ENCODE results near the gene SPACA5B. TPM values are rescaled to one million over a fixed set of nuclear protein-coding genes. Genes with fewer than 3 reads are reported as not detected.
"Not testable (repeated sequence)": the region's sequence is repeated elsewhere in the genome, so short reads cannot be mapped to it uniquely, and the experiment has no call there.

SPACA5B gene
- total and polyA plus RNA-seq, 2 donors (not counting 3 experiments of a cell fraction or from before 2014, with no cell fraction given), result not detected

- H3K4me1 ChIP-seq (ENCODE audit: control insufficient read depth, extremely low read depth, insufficient read depth, low read length), result no peaks in the 10 kb centered on the region
- no peaks in the 10 kb centered on the region for H3K36me3 ChIP-seq (ENCODE audit: control insufficient read depth in 2 of 2, extremely low read depth in 1 of 2, insufficient read depth in 2 of 2, low read length in 2 of 2)
- no peak overlapping the region for H3K4me3 ChIP-seq (replicated peaks in 1 of 3; ENCODE audit: insufficient read depth in 1 of 3, low read depth in 1 of 3, low read length in 3 of 3)
- H3K4me2 ChIP-seq (ENCODE audit: insufficient read depth, low read length), result no peak overlapping the region
- intact Hi-C loops (cut with micrococcal nuclease) (no loop called here), dilution Hi-C loops (cut with MboI; ENCODE audit: extremely low pct_ligation_motif_present, low sequenced_read_pairs) (no loop called here)
- H3K9me1 ChIP-seq (replicated peaks; ENCODE audit: control insufficient read depth, extremely low read depth, insufficient read depth, low read length), result no peaks in the 10 kb centered on the region
- no peak for FAIRE-seq
- no peak overlapping the region for H3K27ac ChIP-seq (ENCODE audit: insufficient read depth, low read depth, low read length)
- no peak overlapping the region for H3K9ac ChIP-seq (replicated peaks; ENCODE audit: extremely low read depth, insufficient read depth, low read length)
- no peak overlapping the region for H2AFZ ChIP-seq (ENCODE audit: low read depth, low read length)
- ChIA-PET POLR2A (no interaction called here), CTCF (no interaction called here)
- H4K20me1 ChIP-seq (replicated peaks; ENCODE audit: control insufficient read depth, extremely low read depth, insufficient read depth, low read length), result no peaks in the 10 kb centered on the region
- DNase-seq (ENCODE audit: low read depth, low spot score), result no peak
- TF ChIP-seq JUN (IDR thresholded peaks at IDR 0.05; ENCODE audit: borderline replicate concordance, insufficient read depth, insufficient read length, low read depth), result no peak
- no peak for TF ChIP-seq POLR2AphosphoS5 (IDR thresholded peaks at IDR 0.05; ENCODE audit: insufficient read depth, low read depth, low read length)
- TF ChIP-seq GATA2 (IDR thresholded peaks at IDR 0.05; ENCODE audit: insufficient read depth, insufficient read length, low read depth, low read length), result no peak
- TF ChIP-seq CTCF (IDR thresholded peaks at IDR 0.05; ENCODE audit: extremely low read depth in 1 of 2, insufficient read depth in 1 of 2, low read depth in 1 of 2, low read length in 2 of 2), result no peak
- no peak for TF ChIP-seq MYC (IDR thresholded peaks at IDR 0.05; ENCODE audit: low read depth, low read length)
- TF ChIP-seq EZH2 (IDR thresholded peaks at IDR 0.05; ENCODE audit: borderline replicate concordance, low read depth, low read length, severe bottlenecking), result no peak
- no peak for TF ChIP-seq MAX (IDR thresholded peaks at IDR 0.05; ENCODE audit: insufficient read depth, insufficient read length)
- no peak for TF ChIP-seq POLR2A (IDR thresholded peaks at IDR 0.05; ENCODE audit: low read depth, low read length)
- TF ChIP-seq FOS (IDR thresholded peaks at IDR 0.05; ENCODE audit: borderline replicate concordance, insufficient read depth, low read length), result no peak
- no peaks in the 10 kb centered on the region for H3K27me3 ChIP-seq (ENCODE audit: control insufficient read depth in 2 of 2, insufficient read depth in 2 of 2, low read length in 2 of 2)
- H3K79me2 ChIP-seq (ENCODE audit: control insufficient read depth, insufficient read depth, low read length), result no peaks in the 10 kb centered on the region
- no TSS peak for BruUV-seq (replicated peaks)
- H3K9me3 ChIP-seq (replicated peaks; ENCODE audit: control insufficient read depth, insufficient read depth, low read length), result no peaks in the 10 kb centered on the region
These were observed 50.4 kb downstream of the SPACA5B start for GRCh38 chrX:48180811-48181210.

- H3K9ac ChIP-seq (replicated peaks; ENCODE audit: extremely low read depth, insufficient read depth, low read length); intact Hi-C loops (cut with micrococcal nuclease); H3K36me3 ChIP-seq (ENCODE audit: control insufficient read depth in 2 of 2, extremely low read depth in 1 of 2, insufficient read depth in 2 of 2, low read length in 2 of 2); H2AFZ ChIP-seq (ENCODE audit: low read depth, low read length); DNase-seq (ENCODE audit: low read depth, low spot score); H3K4me3 ChIP-seq (replicated peaks in 1 of 3; ENCODE audit: insufficient read depth in 1 of 3, low read depth in 1 of 3, low read length in 3 of 3); H3K9me3 ChIP-seq (replicated peaks; ENCODE audit: control insufficient read depth, insufficient read depth, low read length); dilution Hi-C loops (cut with MboI; ENCODE audit: extremely low pct_ligation_motif_present, low sequenced_read_pairs); H3K4me1 ChIP-seq (ENCODE audit: control insufficient read depth, extremely low read depth, insufficient read depth, low read length); H3K27me3 ChIP-seq (ENCODE audit: control insufficient read depth in 2 of 2, insufficient read depth in 2 of 2, low read length in 2 of 2); POLR2A ChIA-PET; H3K79me2 ChIP-seq (ENCODE audit: control insufficient read depth, insufficient read depth, low read length); H3K4me2 ChIP-seq (ENCODE audit: insufficient read depth, low read length); CTCF ChIA-PET; H3K9me1 ChIP-seq (replicated peaks; ENCODE audit: control insufficient read depth, extremely low read depth, insufficient read depth, low read length); BruUV-seq (replicated peaks); H4K20me1 ChIP-seq (replicated peaks; ENCODE audit: control insufficient read depth, extremely low read depth, insufficient read depth, low read length); H3K27ac ChIP-seq (ENCODE audit: insufficient read depth, low read depth, low read length); FAIRE-seq: not testable (repeated sequence)
These were observed 51.5 kb downstream of the SPACA5B start for GRCh38 chrX:48181882-48182281.

All from endothelial cell of umbilical vein (primary cell).